ENCODE measurements around the gene FAM50B. TPM values are rescaled to one million over a fixed set of nuclear protein-coding genes. Genes with fewer than 3 reads are reported as not detected.

The FAM50B gene
- total RNA-seq, 1 experiment from 2014 or later, result 3.3 TPM

DNA sequence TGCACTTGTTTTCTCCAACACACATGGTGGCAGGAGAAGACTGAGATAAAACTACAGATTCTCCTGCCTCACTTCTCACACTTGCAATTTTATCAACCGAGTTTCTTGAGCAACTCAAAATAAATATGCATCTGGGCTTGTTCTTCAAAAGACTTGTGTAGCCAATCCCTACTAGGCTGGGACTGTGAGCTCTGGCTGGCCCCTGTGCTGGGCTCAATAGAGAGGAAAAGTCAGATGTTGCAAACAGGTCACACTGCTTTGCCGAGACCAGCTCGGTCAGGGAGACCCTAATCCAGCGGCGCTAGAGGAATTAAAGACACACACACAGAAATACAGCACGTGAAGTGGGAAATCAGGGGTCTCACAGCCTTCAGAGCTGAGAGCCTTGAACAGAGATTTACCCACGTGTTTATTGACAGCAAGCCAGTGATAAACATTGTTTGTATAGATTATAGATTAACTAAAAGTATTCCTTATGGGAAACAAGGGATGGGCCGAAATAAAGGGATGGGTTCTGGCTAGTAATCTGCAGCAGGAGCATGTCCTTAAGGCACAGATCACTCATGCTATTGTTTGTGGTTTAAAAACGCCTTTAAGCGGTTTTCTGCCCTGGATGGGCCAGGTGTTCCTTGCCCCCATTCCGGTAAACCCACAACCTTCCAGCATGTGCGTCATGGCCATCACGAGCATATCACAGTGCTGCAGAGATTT lies 32.7 kb downstream of the FAM50B start:
- H4K5ac ChIP-seq (ENCODE audit: insufficient read length, low read depth, low read length), result no peak overlapping the region
- H3K23ac ChIP-seq (ENCODE audit: insufficient read length, low read depth, low read length), result no peak overlapping the region
- H4K8ac ChIP-seq (replicated peaks; ENCODE audit: insufficient read length, low read depth, low read length), result no peak overlapping the region
- Mint-ChIP-seq H3K4me3 (no peak overlapping the region), H3K27ac (no peak overlapping the region), H3K36me3 (ENCODE audit: insufficient read depth in 1 of 3, low read depth in 3 of 3) (peaks cover 9% of the 10 kb centered on the region in 3 experiments), H3K4me1 (peaks cover 5 to 8% of the 10 kb centered on the region in 2 experiments; a peak in 2 of 4 replicates), H3K9me3 (peaks cover 14 to 16% of the 10 kb centered on the region in 2 experiments), H3K27me3 (ENCODE audit: low read depth) (peaks cover 7% of the 10 kb centered on the region)
- no peak overlapping the region for H3T11ph ChIP-seq (ENCODE audit: low read length)
- no peak overlapping the region for H3K9ac ChIP-seq (ENCODE audit: extremely low read depth, insufficient read length, low read length)
- H3K18ac ChIP-seq (ENCODE audit: insufficient read length, low read depth, low read length), result no peak overlapping the region
- H2BK120ac ChIP-seq (ENCODE audit: low read depth, low read length, poor library complexity, severe bottlenecking), result no peak overlapping the region
- H4K91ac ChIP-seq (ENCODE audit: insufficient read length, low read depth, low read length), result no peak overlapping the region
- H3K27me3 ChIP-seq (ENCODE audit: insufficient read depth, low read length), result no peaks in the 10 kb centered on the region
- no peaks in the 10 kb centered on the region for H3K79me2 ChIP-seq (ENCODE audit: insufficient read depth, low read length)
- H3K56ac ChIP-seq (ENCODE audit: insufficient read length, low read depth, low read length), result no peak overlapping the region
- DNase-seq, result no peak
- H3K23me2 ChIP-seq (ENCODE audit: insufficient read length, low read depth, low read length, poor library complexity, severe bottlenecking), result no peaks in the 10 kb centered on the region
- no peak overlapping the region for H3K27ac ChIP-seq (ENCODE audit: insufficient read length, low read depth, low read length)
- no peak overlapping the region for H2BK20ac ChIP-seq (ENCODE audit: low read depth, low read length, poor library complexity, severe bottlenecking)
- H3K4ac ChIP-seq (ENCODE audit: low read depth, low read length), result no peak overlapping the region
- no peak overlapping the region for H2BK15ac ChIP-seq (ENCODE audit: low read depth, low read length)
- H2AK5ac ChIP-seq (ENCODE audit: insufficient read length, low read length), result no peak overlapping the region
- H2BK12ac ChIP-seq (ENCODE audit: insufficient read length, low read depth, low read length), result no peak overlapping the region
- H3K79me1 ChIP-seq (ENCODE audit: insufficient read depth, low read depth, low read length, poor library complexity, severe bottlenecking), result no peaks in the 10 kb centered on the region
- no peak overlapping the region for H3K14ac ChIP-seq (ENCODE audit: insufficient read depth, low read length)
- TF ChIP-seq, protein P1, sequence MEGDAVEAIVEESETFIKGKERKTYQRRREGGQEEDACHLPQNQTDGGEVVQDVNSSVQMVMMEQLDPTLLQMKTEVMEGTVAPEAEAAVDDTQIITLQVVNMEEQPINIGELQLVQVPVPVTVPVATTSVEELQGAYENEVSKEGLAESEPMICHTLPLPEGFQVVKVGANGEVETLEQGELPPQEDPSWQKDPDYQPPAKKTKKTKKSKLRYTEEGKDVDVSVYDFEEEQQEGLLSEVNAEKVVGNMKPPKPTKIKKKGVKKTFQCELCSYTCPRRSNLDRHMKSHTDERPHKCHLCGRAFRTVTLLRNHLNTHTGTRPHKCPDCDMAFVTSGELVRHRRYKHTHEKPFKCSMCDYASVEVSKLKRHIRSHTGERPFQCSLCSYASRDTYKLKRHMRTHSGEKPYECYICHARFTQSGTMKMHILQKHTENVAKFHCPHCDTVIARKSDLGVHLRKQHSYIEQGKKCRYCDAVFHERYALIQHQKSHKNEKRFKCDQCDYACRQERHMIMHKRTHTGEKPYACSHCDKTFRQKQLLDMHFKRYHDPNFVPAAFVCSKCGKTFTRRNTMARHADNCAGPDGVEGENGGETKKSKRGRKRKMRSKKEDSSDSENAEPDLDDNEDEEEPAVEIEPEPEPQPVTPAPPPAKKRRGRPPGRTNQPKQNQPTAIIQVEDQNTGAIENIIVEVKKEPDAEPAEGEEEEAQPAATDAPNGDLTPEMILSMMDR (conservative IDR thresholded peaks at IDR 0.05), result no peak
- no peak overlapping the region for H2AFZ ChIP-seq (ENCODE audit: low read length)
- H3K4me2 ChIP-seq (ENCODE audit: insufficient read depth, insufficient read length, low read length), result no peak overlapping the region
- peaks cover 11% of the 10 kb centered on the region for H3K9me3 ChIP-seq (ENCODE audit: control insufficient read depth, low read depth, low read length)
- no peak overlapping the region for H2BK5ac ChIP-seq (ENCODE audit: insufficient read length, low read length)
- H3K4me1 ChIP-seq (ENCODE audit: insufficient read depth, low read length), result no peaks in the 10 kb centered on the region
- no peaks in the 10 kb centered on the region for H4K20me1 ChIP-seq (ENCODE audit: control insufficient read depth, insufficient read depth, insufficient read length)
- WGBS (ENCODE audit: extremely low coverage, insufficient read length, low lambda C conversion rate), result no CpG with 5 or more reads among the region's 13 CpGs
